CD14-positive monocyte (primary cell): ENCODE measurements around the gene MYRFL. TPM values are rescaled to one million over a fixed set of nuclear protein-coding genes. Genes with fewer than 3 reads are reported as not detected.

Experiments
- DNase-seq, 3 donors: peaks; one replicate each; pipeline ENCODE4 v3.0.0-alpha.2; 2011 to 2022
- H2AFZ ChIP-seq: 2 replicates; pipeline ENCODE4 v1.6.0; 2012; ENCODE audit warnings: mild to moderate bottlenecking, low read depth, low read length, inconsistent platforms; ENCODE audit not compliant: insufficient read depth, poor library complexity, severe bottlenecking
- H3K27ac ChIP-seq, 2 donors: 1 replicate in 1 of 2; 2 replicates in 1 of 2; pipeline ENCODE4 v1.5.1; 2012 to 2013; ENCODE audit warnings: low read length in 2 of 2, control low read depth in 1 of 2, inconsistent platforms in 1 of 2, low read depth in 1 of 2, mild to moderate bottlenecking in 1 of 2
- H3K27me3 ChIP-seq, 2 donors: one replicate each; pipeline versions ENCODE4 v1.6.0 to v1.6.1; 2011 to 2013; ENCODE audit warnings: low read length in 2 of 2; ENCODE audit not compliant: control insufficient read depth in 2 of 2, insufficient read depth in 2 of 2
- H3K36me3 ChIP-seq, 2 donors: replicated peaks in 1 of 2; 1 replicate in 1 of 2; 2 replicates in 1 of 2; pipeline versions ENCODE4 v1.5.1 to v1.6.1; 2012 to 2013; ENCODE audit warnings: low read length in 2 of 2, control low read depth in 1 of 2, inconsistent platforms in 1 of 2, mild to moderate bottlenecking in 1 of 2; ENCODE audit not compliant: insufficient read depth in 2 of 2, control insufficient read depth in 1 of 2
- H3K4me1 ChIP-seq, 2 donors: 1 replicate in 1 of 2; 2 replicates in 1 of 2; pipeline versions ENCODE4 v1.5.1 to v1.6.1; 2012 to 2013; ENCODE audit warnings: low read length in 2 of 2, control low read depth in 1 of 2, inconsistent platforms in 1 of 2, mild to moderate bottlenecking in 1 of 2, moderate library complexity in 1 of 2; ENCODE audit not compliant: insufficient read depth in 2 of 2, control insufficient read depth in 1 of 2
- H3K4me2 ChIP-seq: replicated peaks from 2 replicates; pipeline ENCODE3; 2012; ENCODE audit warnings: low read length, moderate library complexity, mild to moderate bottlenecking; ENCODE audit not compliant: poor library complexity, severe bottlenecking; ENCODE audit errors: extremely low read depth
- H3K4me3 ChIP-seq, 3 experiments: fragments of 200-600 bp in 1 of 3; sonication (generic) in 1 of 3; replicated peaks in 1 of 3; 1 replicate in 2 of 3; 2 replicates in 1 of 3; pipeline ENCODE4 v1.5.1; 2011 to 2013; ENCODE audit warnings: low read length in 3 of 3, mild to moderate bottlenecking in 3 of 3, control low read depth in 2 of 3, low read depth in 2 of 3, inconsistent platforms in 1 of 3, moderate library complexity in 1 of 3
- H3K79me2 ChIP-seq: 2 replicates; pipeline ENCODE4 v1.6.0; 2012; ENCODE audit warnings: mild to moderate bottlenecking, control low read depth, inconsistent platforms, low read length, moderate library complexity; ENCODE audit not compliant: insufficient read depth
- H3K9ac ChIP-seq: 2 replicates; pipeline ENCODE4 v1.6.0; 2017; ENCODE audit warnings: low read length, mild to moderate bottlenecking; ENCODE audit not compliant: insufficient read depth, poor library complexity, severe bottlenecking
- H3K9me3 ChIP-seq, 2 donors: replicated peaks in 1 of 2; 1 replicate in 1 of 2; 2 replicates in 1 of 2; pipeline versions ENCODE4 v1.5.1 to v1.6.1; 2012 to 2013; ENCODE audit warnings: low read length in 2 of 2, control low read depth in 1 of 2; ENCODE audit not compliant: control insufficient read depth in 1 of 2, insufficient read depth in 1 of 2
- H4K20me1 ChIP-seq: 2 replicates; pipeline ENCODE4 v1.6.0; 2012; ENCODE audit warnings: mild to moderate bottlenecking, low read length, control low read depth, moderate library complexity; ENCODE audit not compliant: insufficient read depth
- H3K27ac Mint-ChIP-seq, 7 donors: one replicate each; pipeline ENCODE4 v1.8.0; 2020; ENCODE audit warnings: mild to moderate bottlenecking in 7 of 7, mixed read lengths in 7 of 7, moderate library complexity in 6 of 7, inconsistent platforms in 2 of 7
- H3K27me3 Mint-ChIP-seq, 3 donors: one replicate each; pipeline ENCODE4 v1.8.0; 2021 to 2022; ENCODE audit warnings: low read depth in 3 of 3, mild to moderate bottlenecking in 3 of 3, mixed read lengths in 3 of 3, moderate library complexity in 3 of 3, inconsistent platforms in 1 of 3
- H3K36me3 Mint-ChIP-seq, 2 donors: one replicate each; pipeline ENCODE4 v1.8.0; 2020; ENCODE audit warnings: mixed read lengths in 2 of 2, inconsistent platforms in 1 of 2, mild to moderate bottlenecking in 1 of 2
- H3K4me1 Mint-ChIP-seq: one replicate; pipeline ENCODE4 v1.8.0; 2020; ENCODE audit warnings: mild to moderate bottlenecking, mixed read lengths
- H3K4me3 Mint-ChIP-seq, 2 donors: one replicate each; pipeline ENCODE4 v1.8.0; 2020; ENCODE audit warnings: mild to moderate bottlenecking in 2 of 2, mixed read lengths in 2 of 2, moderate library complexity in 1 of 2
- H3K9me3 Mint-ChIP-seq, 7 donors: one replicate each; pipeline ENCODE4 v1.8.0; 2020 to 2022; ENCODE audit warnings: mixed read lengths in 7 of 7, mild to moderate bottlenecking in 6 of 7, moderate library complexity in 6 of 7, inconsistent platforms in 2 of 7
- whole genome bisulfite sequencing: methylation state at CpG from one replicate; pipeline ENCODE4 v1.1.5; 2013; ENCODE audit warnings: missing lambda C conversion rate; ENCODE audit not compliant: insufficient coverage; 5-methylcytosine and 5-hydroxymethylcytosine counted together
- intact Hi-C, 2 donors: fragments of 100-400 bp; cut with micrococcal nuclease; formaldehyde crosslinking; loops; one replicate each; pipeline versions ENCODE4 v1.15.0 to v1.15.1; 2023
- polyA plus RNA-seq, 3 donors: library from polyadenylated mRNA; depleted of rRNA in 1 of 3; unstranded in 2 of 3; stranded (reverse) in 1 of 3; fragments of 300-500 nt in 2 of 3; fragments of >200 nt in 1 of 3; fragmentation: Illumina TruSeq in 2 of 3; gene quantifications; 1 replicate in 2 of 3; 2 replicates in 1 of 3; pipeline ENCODE4 v1.2.3, GENCODE V29; 2012 to 2021
- TF ChIP-seq, protein P1 (sequence below): fragments of 200-600 bp; IDR thresholded peaks from one replicate; pipeline ENCODE4 v1.8.0; 2022; ENCODE audit warnings: antibody characterized with exemption, mild to moderate bottlenecking

MYRFL gene
- polyA plus RNA-seq, 3 donors, result not detected

DNA sequence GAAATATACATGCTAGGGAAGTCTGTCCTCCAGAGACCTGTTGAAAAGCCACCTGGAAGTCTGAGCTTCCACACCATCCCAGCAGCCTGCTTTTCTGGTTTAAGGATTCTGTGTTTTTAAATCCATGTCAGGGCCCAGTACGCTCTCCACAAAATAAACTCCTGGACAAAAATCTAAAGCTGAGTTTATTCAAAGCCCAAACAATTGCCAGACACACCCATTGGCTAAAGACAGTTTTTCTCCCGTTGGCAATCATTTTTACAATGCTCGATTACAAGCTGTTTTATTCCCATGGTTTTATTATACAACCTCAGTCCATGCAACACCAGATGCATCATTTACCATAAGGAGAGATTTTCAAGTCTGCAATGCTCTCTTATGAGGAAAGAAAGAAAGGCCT lies 94.5 kb downstream of the MYRFL start:
- intact Hi-C loops, result no loop called here
- no peak for DNase-seq
- Histone ChIP-seq H3K4me2 (no peak overlapping the region), H3K27me3 (no peaks in the 10 kb centered on the region), H3K4me1 (peaks cover 6 to 7% of the 10 kb centered on the region in 2 donors), H3K79me2 (no peaks in the 10 kb centered on the region), H4K20me1 (no peaks in the 10 kb centered on the region), H2AFZ (peak overlapping the region; percentile 14), H3K9ac (no peak overlapping the region), H3K4me3 (no peak overlapping the region), H3K9me3 (no peaks in the 10 kb centered on the region), H3K27ac (no peak overlapping the region), H3K36me3 (no peaks in the 10 kb centered on the region)
- 89% methylated on average over 1 of the region's 3 CpGs for WGBS
- Mint-ChIP-seq H3K36me3 (no peaks in the 10 kb centered on the region), H3K27ac (no peak overlapping the region), H3K27me3 (no peaks in the 10 kb centered on the region), H3K4me1 (peaks cover 14% of the 10 kb centered on the region), H3K9me3 (peaks cover 0 to 5% (median 2%) of the 10 kb centered on the region in 7 donors), H3K4me3 (no peak overlapping the region)
- TF ChIP-seq, protein P1, sequence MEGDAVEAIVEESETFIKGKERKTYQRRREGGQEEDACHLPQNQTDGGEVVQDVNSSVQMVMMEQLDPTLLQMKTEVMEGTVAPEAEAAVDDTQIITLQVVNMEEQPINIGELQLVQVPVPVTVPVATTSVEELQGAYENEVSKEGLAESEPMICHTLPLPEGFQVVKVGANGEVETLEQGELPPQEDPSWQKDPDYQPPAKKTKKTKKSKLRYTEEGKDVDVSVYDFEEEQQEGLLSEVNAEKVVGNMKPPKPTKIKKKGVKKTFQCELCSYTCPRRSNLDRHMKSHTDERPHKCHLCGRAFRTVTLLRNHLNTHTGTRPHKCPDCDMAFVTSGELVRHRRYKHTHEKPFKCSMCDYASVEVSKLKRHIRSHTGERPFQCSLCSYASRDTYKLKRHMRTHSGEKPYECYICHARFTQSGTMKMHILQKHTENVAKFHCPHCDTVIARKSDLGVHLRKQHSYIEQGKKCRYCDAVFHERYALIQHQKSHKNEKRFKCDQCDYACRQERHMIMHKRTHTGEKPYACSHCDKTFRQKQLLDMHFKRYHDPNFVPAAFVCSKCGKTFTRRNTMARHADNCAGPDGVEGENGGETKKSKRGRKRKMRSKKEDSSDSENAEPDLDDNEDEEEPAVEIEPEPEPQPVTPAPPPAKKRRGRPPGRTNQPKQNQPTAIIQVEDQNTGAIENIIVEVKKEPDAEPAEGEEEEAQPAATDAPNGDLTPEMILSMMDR, result no peak

GRCh38 chr12:69921831-69922230 lies 96.8 kb downstream of the MYRFL start:
- Histone ChIP-seq H3K4me1 (peaks cover 8 to 10% of the 10 kb centered on the region in 2 donors), H3K4me3 (no peak overlapping the region), H3K9ac (no peak overlapping the region), H3K27me3 (no peaks in the 10 kb centered on the region), H3K9me3 (no peaks in the 10 kb centered on the region), H2AFZ (no peak overlapping the region), H3K27ac (no peak overlapping the region), H4K20me1 (no peaks in the 10 kb centered on the region), H3K79me2 (no peaks in the 10 kb centered on the region), H3K36me3 (no peaks in the 10 kb centered on the region), H3K4me2 (no peak overlapping the region)
- Mint-ChIP-seq H3K27me3 (no peaks in the 10 kb centered on the region), H3K9me3 (peaks cover 0 to 5% (median 2%) of the 10 kb centered on the region in 7 donors), H3K27ac (no peak overlapping the region), H3K4me3 (no peak overlapping the region), H3K36me3 (no peaks in the 10 kb centered on the region), H3K4me1 (peaks cover 14% of the 10 kb centered on the region)
- no peak for DNase-seq
- intact Hi-C loops, result no loop called here
- TF ChIP-seq, protein P1, result no peak
- 90% methylated on average over 2 of the region's 4 CpGs for WGBS
